HG03520 (cell line): Measurements from ENCODE around the gene DICER1.
A peak's percentile ranks its signal among the peaks of the same experiment; 100 is the strongest.
"Not testable (repeated sequence)": the region's sequence is repeated elsewhere in the genome, so short reads cannot be mapped to it uniquely, and the experiment has no call there.

Source experiments
- ATAC-seq: cut with Tn5 transposase; IDR thresholded peaks from one replicate; pipeline ENCODE4 v1.9.1; 2021; ENCODE audit warnings: mild to moderate bottlenecking, moderate library complexity; ENCODE audit not compliant: unreplicated experiment

Gene DICER1, protein sequence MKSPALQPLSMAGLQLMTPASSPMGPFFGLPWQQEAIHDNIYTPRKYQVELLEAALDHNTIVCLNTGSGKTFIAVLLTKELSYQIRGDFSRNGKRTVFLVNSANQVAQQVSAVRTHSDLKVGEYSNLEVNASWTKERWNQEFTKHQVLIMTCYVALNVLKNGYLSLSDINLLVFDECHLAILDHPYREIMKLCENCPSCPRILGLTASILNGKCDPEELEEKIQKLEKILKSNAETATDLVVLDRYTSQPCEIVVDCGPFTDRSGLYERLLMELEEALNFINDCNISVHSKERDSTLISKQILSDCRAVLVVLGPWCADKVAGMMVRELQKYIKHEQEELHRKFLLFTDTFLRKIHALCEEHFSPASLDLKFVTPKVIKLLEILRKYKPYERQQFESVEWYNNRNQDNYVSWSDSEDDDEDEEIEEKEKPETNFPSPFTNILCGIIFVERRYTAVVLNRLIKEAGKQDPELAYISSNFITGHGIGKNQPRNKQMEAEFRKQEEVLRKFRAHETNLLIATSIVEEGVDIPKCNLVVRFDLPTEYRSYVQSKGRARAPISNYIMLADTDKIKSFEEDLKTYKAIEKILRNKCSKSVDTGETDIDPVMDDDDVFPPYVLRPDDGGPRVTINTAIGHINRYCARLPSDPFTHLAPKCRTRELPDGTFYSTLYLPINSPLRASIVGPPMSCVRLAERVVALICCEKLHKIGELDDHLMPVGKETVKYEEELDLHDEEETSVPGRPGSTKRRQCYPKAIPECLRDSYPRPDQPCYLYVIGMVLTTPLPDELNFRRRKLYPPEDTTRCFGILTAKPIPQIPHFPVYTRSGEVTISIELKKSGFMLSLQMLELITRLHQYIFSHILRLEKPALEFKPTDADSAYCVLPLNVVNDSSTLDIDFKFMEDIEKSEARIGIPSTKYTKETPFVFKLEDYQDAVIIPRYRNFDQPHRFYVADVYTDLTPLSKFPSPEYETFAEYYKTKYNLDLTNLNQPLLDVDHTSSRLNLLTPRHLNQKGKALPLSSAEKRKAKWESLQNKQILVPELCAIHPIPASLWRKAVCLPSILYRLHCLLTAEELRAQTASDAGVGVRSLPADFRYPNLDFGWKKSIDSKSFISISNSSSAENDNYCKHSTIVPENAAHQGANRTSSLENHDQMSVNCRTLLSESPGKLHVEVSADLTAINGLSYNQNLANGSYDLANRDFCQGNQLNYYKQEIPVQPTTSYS (N-terminal part only)

GRCh38 chr14:95157327-95158189, at the start of gene DICER1:
DICER1 (minus strand) TSS chr14:95157529; CDS start chr14:95133458, 24,071 bp downstream.
- ATAC-seq: peak; percentile 74

DNA sequence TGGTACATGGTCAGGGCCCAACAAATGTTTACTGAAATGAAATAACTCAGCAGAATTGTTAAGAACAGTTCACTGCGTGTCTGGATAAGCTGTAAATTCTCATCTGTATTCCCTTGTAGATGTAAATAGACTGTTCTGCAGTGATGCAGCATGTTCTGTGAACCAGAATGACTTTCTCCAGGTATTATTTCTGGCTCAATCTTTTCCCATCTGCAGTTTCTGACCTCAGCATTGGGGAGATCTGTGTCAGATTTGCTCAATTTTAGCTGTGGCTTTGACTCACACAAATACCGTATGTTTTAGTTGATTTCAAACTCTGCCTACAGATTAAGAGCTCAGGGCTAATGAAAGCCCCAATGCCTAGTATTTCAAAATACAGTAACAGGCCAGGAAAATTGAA, 49.2 kb upstream of the DICER1 start:
- no peak for ATAC-seq

DNA sequence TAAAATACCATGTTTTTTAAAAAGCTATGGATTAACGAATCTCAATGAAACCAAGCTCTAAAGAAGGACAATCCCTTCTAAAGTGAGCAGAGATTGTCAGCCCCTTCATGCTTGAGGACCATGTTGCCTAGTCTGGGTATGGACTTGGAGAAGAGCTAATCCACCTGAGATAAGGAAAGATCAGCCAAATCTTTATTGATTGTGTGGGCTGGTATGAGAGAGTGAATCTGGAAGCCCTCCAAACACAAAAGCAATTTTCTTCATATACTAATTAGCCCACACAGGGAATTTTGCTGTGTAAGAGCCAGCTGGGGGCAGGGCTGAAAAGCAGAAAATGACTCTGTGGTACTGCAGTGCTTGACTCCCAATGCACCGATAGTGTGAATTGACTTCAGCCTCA, 47.4 kb upstream of the DICER1 start:
- no peak for ATAC-seq

- not testable (repeated sequence) for ATAC-seq
These were observed 44.4 kb upstream of the DICER1 start for GRCh38 chr14:95201745-95202144.

- ATAC-seq: no peak
These were observed 43.1 kb upstream of the DICER1 start for GRCh38 chr14:95200404-95200803.

- ATAC-seq: no peak
These were observed 42.1 kb upstream of the DICER1 start for GRCh38 chr14:95199298-95199983.

DNA sequence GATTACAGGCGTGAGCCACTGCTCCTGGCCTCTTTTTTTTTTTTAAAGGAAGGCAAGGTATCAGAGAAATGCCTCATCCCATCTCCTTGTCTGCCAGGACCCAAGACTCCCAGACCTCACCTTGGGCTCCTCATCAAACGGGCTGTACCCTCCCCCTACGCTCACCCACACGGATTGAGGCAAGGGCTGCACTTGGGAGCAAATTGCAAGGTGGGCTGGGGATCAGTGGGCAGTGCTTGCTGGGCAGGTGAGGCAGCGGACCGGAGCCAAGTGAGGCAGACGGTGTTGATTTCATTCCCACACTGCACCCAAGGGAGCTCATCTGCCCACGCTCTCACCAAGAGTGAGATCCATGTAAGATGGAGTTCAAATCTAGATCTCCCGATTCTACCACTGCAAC, 41.0 kb upstream of the DICER1 start:
- ATAC-seq: no peak

- ATAC-seq: no peak
These were observed 40.2 kb upstream of the DICER1 start for GRCh38 chr14:95197551-95197950.

GRCh38 chr14:95196826-95197545, 39.7 kb upstream of the DICER1 start:
- no peak for ATAC-seq

DNA sequence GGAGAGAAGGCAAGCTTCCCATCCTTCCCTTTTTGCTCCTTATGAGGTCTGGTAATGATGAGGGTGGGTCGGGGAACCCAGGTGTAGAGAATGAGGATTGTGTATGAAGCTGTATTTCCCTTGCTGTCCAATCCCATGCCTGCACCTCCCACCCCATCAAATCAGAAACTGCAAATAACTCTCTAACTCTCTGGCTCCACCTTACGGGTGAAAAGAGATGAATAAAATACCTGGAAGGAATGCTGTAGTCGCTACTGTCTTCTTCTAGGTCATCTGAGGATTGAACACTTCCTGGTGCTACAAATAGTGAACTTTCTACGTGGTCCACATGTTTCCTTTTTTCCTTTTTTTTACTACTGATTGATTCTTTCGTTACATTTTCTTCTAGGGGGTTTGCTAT, 38.9 kb upstream of the DICER1 start:
- no peak for ATAC-seq

DNA sequence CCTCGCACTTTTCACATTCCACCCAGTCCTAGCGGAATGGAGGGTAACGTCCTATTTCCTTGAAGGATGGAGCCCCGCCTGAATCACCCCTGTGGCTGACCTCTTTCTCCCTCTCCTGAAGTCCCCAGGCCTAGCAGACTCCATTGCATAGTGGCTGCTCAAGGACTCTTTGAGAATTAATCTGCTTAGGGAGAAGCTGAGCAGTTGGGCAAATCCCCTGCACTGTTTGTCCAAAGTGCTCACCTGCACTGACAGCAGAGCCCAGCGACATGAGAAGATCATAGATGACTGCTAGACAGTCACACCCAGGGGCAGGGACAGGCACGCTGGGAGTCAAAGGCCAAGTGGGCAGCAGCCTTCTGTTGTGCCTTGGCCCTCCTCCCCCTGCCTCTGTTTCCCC, 37.7 kb upstream of the DICER1 start:
- no peak for ATAC-seq

DNA sequence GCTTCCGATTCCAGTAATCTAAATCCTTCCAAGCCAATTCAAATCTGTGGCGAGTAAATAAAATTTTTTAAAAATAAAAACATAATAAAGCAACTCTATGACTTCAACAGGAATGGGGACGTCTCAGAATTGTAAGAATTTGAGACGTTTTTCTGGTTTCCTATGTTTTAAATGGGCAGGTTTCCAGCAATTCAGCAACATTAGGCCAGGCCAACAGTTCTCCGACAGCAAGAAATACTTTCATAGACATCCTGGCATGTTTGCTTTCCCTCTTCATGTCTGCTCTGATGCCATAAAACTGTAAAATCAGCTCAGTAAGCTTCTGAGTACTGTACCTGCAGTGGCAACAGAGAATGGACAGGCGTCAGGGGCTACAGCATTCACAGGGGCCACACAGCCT, 35.8 kb upstream of the DICER1 start:
- no peak for ATAC-seq

- ATAC-seq: no peak
These were observed 35.0 kb upstream of the DICER1 start for GRCh38 chr14:95192311-95192710.

DNA sequence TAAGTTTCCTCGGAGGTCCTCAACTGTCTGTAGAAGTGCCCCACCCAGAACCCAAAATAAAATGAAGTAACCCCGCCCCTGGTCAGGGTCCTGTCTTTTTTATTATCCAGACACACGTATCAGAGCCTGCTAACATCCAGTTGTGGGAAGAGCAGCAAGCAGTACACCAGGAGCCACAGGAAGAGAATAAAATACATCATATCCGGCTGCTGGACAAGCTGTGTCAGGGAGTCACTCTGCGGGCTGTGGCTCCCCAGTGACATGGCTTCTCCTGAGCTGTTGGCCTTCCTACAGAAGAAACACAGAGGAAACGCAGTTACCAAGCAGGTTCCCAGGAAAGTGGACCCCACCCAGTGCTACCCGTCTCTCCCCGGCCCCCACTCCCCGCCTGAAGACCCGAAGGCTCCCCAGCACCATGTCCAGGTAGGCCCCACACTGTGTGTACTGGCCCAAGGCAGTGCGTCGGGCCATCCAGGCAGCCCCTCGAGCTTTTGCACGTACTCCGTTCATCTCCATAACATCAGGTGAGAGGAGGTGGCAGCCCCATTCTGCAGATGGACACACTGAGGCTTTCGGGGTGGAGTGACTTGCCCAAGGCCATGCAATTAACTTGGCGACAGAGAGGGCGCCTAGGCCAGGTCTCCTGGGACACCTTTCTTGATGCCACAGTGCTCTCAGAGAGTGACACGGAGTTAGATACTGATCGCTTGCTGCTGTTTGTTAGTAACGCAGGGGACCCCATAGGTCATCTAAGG, 34.3 kb upstream of the DICER1 start:
- no peak for ATAC-seq

DNA sequence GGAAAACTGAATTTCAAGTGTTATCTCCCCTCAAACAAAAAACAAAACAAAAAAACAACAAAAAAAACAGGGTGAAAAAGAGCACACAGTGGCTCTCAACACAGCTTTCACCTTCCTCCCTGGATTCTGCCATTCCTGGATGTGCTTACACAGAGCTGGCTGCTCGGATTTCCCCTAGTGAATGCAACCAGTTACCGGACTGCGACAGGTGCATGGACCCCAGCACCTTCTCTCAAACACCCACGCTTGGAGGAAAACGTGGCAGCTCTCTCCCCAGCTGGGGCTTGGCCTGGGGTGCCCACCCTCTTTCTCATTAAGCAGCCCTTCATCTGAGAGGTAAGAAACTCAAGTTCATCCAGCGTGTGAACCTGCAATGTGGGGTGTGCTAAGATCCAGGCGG, 33.5 kb upstream of the DICER1 start:
- no peak for ATAC-seq

DNA sequence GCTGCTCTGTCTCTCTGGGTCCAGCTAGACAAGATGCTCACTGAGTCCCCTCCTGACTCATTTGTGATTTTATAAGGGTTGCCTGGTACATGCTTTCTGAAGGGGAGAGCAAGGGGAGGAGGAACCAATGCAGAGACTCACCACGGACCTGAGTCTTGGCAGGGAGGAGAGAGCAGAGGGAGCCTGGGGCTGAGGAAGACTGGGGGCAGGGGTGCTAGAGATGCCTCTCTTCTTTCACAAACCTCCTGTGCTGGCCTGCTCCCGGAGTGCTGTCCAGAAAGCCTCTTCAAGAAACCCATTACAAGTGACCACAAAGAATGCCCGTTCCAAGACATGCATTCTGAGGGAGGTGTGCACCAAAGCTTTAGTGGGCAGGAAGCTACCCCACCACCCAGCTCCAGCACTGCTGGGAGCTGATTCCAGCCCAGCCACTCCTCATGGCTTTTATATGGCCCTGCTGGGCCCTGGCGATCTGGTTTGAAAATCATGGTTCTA, 33.1 kb upstream of the DICER1 start:
- no peak for ATAC-seq

GRCh38 chr14:95189367-95190132, 32.2 kb upstream of the DICER1 start:
- no peak for ATAC-seq
